AG08396 (cell line): ENCODE measurements around the gene IFI27L2.
"Not testable (repeated sequence)": the region's sequence is repeated elsewhere in the genome, so short reads cannot be mapped to it uniquely, and the experiment has no call there.

Experiments
- DNase-seq: peaks from one replicate; pipeline ENCODE4 v3.0.0; 2012; ENCODE audit warnings: low spot score, mixed read lengths

IFI27L2 gene

GRCh38 chr14:94129111-94129757 lies at the start of gene IFI27L2:
IFI27L2 (minus strand) TSS chr14:94129604; CDS start chr14:94129564, 40 bp downstream.
- DNase-seq, result peak; percentile 89

DNA sequence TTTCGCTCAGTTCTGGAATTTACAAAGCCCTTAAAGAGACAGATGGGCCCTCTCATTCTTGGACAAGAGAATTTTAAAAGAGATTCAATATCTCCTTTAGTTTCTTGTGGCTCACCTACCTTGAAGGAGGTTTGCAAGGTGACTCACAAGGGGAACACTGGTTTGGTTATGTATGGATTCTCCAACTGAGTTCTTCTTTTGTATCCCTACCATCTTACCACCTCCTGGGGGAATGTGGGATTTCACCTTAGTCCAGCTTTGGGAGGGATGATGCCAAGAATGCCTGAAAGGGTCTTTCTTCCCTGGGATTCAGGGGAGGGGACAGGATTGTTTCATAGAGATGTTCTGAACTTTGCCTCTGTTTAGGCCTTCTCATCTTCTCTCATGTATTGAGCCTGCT lies 48.4 kb upstream of the IFI27L2 start:
- DNase-seq, result no peak

- DNase-seq, result no peak
Observed at GRCh38 chr14:94176808-94177207, 47.4 kb upstream of the IFI27L2 start.

DNA sequence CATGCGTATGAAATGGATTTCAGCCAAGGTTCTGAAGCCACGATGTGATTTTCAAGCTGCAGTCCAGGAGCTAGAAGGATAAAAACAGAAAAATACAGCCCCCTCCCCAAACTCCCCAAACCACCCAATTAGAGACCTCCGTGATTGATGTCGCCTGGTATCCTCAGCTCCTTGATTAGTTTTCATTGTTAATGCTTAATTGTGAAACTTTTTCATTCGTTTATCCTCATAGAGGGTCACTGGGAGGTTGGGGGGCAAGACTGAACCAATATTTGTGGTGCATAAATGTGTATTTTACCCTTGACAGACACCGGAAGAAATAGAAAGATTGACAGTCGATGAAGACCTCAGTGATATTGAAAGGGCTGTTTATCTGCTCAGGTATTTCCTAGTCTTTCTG lies 46.3 kb upstream of the IFI27L2 start:
- DNase-seq, result no peak

GRCh38 chr14:94175011-94175745 lies 45.8 kb upstream of the IFI27L2 start:
- DNase-seq, result no peak

DNA sequence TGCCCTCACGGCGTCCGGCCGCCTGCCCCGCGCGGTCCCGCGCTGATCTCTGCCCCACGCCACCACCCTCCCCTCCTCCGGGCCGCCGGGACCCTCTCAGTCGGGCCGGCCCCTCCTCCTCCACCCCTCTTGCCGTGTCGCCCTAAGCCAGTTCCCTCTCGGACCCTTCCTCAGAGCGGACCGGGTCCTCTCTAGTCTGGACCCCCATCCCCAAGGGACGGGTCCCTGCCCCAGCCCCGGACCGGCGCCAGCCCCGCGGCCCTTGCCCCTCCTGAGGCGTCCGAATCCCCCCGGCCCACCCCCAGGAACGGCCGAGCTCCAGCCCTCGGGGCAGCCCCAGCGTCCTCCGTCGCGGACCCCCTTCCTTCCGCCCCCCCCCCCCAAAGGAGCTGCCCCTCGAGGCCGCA lies 45.2 kb upstream of the IFI27L2 start:
- no peak for DNase-seq

- peak; percentile 95 for DNase-seq
Observed at GRCh38 chr14:94173885-94174603, 44.6 kb upstream of the IFI27L2 start, which contains the start of gene PPP4R4. PPP4R4 (plus strand) TSS chr14:94174322; CDS start chr14:94174466, 144 bp downstream.

- DNase-seq, result no peak
Observed at GRCh38 chr14:94173471-94173884, 44.1 kb upstream of the IFI27L2 start.

DNA sequence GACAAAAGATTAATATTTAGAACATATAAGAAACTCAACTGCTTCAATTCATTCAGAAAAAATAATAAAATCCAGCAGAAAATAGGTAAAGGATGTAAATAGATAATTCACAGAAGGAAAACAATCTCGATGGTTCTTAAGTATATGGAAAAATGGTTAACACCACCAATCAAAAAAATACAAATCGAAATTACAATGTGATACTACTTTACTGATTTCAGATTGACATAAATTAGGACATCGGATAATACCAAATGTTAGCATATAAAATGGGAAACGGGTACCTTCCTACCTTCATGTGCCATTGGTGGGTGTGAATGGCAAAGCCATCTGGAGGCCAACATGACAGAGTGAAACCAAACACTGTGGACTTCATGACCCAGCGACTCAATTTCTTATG lies 43.1 kb upstream of the IFI27L2 start:
- DNase-seq, result no peak

- peak; percentile 59 for DNase-seq
Observed at GRCh38 chr14:94171208-94171607, 41.8 kb upstream of the IFI27L2 start.

- DNase-seq, result no peak
Observed at GRCh38 chr14:94170136-94170535, 40.7 kb upstream of the IFI27L2 start.

DNA sequence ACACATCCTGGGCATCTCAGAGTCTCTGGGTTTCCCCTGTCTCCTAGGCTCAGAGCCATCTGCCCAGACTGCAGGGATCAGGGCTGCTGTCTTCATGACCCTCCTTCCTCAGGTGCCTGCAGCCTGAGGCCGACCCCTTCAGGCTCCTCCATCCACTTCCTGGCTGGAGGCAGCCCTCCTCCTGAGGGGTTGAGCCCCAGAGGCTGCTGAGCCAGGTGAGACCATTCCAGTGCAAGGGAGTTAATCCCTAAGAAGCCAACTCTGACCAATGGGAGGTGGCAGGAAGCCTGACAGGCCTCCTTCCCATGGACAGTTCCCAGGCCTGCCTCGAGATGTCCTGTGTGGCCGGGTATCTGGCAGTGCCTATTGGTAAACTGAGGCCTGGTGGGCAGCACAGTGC lies 36.3 kb upstream of the IFI27L2 start:
- no peak for DNase-seq

- DNase-seq, result no peak
Observed at GRCh38 chr14:94164685-94165431, 35.5 kb upstream of the IFI27L2 start.

DNA sequence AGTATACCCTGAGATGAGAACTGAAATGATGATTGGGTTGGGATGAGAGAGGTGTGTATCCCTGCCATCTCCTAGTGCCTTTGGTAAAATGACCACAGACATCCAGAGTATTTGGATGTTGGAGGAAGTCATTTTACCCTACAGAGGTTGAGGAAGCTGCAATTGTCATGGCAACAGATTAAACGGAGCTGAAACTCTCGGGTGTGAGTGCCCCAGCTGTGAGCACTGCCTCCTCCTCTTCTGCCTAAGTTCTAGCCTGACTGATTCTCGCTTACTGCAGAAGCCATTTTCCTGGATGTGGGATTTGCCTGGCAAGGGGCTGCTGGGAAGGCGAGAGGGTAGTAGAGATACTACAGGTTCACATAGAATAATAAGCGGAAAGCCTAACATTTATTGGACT lies 34.4 kb upstream of the IFI27L2 start:
- DNase-seq, result no peak

DNA sequence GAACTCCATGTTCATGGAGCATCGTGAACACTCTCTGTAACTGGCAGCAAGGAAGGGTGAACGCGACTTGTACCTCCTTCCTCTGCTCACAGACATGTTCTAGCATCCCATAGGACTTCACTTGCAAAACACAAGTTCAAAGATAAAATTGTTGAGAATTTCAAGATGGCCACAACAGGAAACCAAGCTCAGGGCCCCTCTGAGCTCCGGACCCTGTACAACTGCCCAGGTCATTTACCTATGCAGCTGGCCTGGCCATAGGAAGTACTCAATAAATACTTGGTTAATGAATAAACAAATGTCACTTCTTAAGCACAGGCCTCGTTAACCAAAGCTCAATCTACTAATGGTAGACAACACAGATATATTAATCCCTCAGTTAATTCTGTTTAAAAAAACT lies 33.1 kb upstream of the IFI27L2 start:
- no peak for DNase-seq

- no peak for DNase-seq
Observed at GRCh38 chr14:94161981-94162380, 32.6 kb upstream of the IFI27L2 start.

GRCh38 chr14:94161058-94161457 lies 31.7 kb upstream of the IFI27L2 start:
- no peak for DNase-seq

DNA sequence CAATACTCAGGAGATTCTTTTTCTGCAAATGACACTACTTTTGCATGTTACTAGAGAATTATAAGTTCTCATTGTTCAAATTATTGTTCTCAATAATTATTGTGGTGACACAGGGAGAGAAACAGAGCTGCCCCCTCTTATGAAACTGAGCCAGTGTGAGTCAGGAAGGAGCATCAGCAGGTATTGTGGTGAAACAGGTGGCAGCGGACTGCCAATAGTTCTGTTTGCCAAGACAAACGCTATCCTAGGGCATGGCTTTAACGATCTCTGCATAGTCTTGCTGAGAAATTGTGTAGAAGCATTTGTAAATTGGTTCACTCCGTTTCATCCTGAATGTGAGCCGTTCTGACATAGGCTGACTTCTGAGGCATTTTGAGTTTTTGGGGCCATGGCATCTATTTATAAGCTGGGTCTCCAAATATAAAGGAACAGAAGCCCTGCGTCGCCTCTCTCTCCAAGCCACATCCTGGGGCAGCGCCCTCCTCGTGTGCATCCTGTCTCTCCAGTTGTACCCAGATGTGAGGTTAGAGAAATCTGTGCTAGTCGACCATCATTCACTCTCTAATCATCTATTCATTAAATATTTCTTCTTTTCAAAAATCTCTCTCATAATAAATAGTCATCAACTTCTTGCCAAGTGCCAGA lies 29.0 kb upstream of the IFI27L2 start:
- DNase-seq, result no peak

DNA sequence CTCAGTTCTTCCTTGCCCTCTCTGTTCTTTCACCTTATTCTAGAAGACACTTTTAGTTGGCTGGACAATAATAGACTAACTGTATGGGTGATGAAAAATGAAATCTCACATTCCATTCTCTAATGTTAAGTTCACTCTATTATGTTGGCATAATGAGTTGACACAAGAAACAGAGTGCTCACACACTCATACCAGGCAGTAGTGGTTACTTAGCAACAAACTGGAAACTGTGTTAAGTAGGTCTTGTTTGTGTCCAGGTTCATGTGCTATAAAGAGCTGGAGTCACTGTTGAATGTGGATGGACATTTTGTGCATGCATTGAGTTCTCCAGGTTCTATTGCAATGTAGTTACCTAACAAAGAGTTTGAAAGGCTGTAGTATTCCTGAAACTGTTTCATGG lies 27.8 kb upstream of the IFI27L2 start:
- no peak for DNase-seq

- DNase-seq, result not testable (repeated sequence)
Observed at GRCh38 chr14:94156143-94156542, 26.7 kb upstream of the IFI27L2 start.

DNA sequence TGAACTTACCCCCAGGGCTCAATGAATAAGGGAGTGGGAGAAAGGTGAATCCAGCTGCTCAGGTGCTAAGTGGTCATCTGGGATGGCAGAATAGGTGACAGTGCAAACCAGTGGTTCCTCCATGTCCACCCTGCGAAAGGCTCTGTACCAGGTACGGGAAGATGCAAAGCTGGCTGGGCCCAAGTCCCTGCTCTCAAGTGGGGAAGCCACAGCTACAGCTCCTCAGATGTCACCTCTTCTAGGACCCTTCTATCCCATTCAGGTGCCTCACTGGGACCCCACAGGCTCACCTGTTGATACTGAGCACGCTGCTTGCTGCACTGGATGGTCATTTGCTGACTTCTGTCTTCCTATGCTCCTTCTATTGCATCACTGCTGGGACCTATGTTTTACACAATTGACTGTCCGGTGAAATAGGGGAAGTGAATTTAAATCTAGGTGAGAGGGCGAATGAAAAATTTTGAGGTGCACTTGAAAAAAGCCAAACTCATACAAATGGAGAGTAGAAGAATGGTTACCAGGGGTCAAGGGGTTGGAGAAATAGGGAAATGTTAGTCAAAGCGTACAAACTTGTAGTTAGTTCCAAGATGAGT lies 24.4 kb upstream of the IFI27L2 start:
- DNase-seq, result no peak
